NK-92 treated with Interleukin-12 subunit alpha and Interleukin-12 subunit beta, amount 100 ng/mL, for 24 hours (cell line): Measurements from ENCODE around the gene DGKH.

ENCODE experiments used
- DNase-seq: peaks from one replicate; lab custom pipeline; 2025; lab: John Stamatoyannopoulos, UW

Gene DGKH

DNA sequence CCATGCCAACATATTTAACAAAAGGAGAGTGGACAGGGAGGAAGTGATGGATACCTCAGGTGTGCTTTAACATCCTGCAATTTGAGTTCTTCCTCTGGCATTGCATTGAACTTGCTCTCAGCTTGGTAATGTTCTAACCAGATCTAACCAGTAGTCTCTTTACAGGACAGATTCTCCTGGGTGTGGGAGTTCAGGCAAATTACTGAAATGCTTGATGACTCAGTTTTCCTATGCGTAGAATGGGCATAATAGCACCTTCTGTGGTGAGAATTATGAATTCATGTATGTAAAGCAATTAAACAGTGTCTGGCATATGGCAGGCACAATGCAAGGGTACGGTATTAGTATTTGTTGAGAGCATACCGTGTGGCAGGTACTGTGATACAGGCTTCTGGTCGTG, 227.1 kb downstream of the DGKH start:
- DNase-seq, result no peak

DNA sequence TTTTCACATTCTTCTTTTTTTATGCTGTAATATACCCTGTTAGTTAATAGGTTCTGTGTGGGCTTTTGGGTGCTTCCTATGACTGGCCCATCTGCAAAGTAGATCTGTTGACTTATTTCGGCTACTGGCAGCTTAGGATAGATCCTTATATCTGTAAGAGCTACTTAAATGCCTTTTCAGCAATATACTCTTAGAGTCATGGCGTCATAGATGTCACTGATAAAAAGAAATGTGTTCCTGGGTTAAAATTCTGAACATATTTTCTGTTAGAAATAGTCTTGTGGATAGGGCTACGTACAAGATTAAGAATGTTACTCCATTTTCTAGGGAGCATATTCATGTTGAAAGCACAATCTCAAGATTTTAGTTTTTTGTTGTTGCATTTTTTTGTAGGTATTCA, 228.2 kb downstream of the DGKH start:
- DNase-seq, result no peak

DNA sequence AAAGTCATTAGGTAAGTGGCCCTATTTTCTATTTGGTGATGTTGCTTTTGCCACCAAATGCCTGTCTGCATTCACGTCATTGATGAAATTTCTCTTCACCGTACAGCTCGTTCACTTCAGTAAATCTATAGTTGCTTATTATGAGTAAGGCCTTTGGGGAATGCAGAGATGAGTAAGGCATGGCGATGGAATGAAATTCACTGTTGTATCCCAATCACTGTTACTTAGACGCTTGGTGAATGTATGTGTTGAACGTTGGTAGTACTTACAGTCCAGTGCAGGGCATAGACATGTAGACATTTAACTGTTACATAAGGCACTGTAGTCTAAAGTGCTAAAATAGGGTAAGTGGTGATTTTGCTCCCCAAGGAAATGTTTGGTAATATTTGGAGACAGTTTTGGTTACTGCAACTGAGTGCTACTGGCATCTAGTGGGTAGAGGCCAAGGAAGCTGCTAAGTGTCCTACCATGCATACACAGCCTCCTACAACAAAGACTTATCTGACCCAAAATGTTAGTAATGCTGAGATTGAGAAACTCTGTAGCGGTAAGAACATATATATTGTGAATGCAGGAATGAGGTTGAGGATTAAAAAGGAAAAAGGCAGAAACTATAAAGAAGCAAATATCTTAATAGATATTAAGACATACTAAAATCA, 229.3 kb downstream of the DGKH start:
- no peak for DNase-seq

DNA sequence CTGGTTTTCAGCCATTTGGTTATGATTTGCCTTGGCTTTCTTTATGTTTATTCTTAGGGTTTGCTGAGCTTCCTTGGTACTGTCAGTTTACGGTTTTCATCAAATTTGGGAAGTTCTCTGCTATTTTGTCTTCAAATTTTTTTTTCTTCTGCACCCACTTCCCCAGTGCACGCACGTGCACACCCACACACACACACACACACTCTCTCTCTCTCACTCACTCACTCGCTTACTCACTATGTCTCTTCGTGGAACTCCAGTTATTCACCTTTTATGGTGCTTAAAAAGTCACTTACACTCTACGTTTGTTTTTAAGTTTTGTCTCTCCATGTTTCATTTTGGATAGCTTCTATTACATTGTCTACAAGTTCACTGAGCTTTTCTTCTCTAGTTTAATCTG, 230.6 kb downstream of the DGKH start:
- no peak for DNase-seq

DNA sequence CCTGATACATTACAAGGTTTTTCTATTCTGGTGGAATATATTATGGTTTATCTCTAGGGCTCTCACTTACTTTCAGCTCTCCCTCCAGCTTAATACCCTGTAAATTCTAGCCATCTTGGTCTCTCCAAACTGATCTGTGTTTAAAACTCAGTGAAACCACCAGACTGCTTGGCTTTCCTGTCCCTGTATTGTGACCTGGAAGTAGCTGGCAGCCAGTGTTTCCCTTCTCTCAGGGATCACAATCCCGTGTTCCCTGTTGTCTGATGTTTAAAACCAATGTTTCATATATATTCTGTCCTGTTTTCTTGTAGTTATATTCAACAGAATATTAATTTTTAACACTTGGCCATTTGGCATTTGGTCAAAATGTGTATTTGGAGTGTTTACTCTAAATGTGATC, 231.5 kb downstream of the DGKH start:
- DNase-seq, result no peak

DNA sequence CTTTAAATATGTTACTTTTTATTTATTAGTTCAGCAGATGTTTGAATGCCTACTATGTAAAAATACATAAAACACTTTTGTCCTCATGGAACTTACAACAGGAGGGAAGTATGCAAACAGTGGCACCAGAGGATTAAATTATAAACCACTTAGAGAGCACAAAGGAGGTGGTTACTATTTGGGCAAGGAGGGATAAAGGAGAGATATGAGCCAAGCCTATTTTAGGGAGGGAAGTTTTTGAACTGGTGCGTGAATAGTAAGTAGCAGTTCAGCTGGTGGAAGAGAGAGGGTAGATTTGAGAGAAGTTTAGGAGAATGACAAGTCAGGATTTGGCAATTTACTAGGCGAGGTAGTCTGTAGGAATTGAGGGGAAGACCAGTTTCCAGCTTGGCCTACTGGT, 232.1 kb downstream of the DGKH start:
- no peak for DNase-seq

DNA sequence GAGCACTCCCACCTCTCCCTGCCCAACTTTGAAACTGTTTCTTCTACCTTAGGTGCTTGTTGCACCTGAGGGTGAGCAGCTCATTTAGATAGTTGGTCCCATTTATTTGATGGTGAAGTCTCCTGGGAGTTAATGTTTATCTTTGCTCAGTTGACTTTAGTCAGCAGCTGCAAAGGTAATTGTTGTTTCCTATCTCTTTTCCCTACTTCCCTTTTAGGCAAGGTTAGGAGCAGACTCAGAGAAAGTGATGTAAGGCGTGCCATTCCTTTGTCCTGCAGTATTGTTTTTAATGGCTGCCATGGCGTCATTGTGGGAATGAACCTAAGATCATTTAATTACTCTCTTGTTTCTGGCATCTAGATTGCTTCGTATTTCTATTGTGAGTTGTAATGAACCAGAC, 235.1 kb downstream of the DGKH start:
- DNase-seq, result no peak

DNA sequence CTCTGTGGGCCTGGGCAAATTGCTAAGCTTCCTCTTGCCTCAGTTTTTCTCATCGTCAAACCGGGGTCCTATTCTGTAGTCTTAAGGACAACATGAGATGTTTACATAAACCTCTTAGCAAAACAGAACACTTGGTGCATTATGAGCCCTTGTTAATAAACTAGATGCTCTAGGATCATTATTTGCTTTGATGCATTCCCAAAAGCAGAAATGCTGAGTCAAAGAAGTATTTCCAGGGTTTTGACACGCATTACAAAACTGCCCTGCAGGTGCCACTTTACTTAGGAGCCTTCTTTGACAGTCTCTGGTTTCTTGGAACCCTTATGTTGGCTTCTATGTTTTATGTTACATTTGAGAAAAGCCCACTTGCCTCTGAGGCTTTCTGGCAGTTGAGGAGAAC, 235.6 kb downstream of the DGKH start:
- no peak for DNase-seq
